Endothelial cell of umbilical vein (primary cell): ENCODE results near the gene SPATA33. TPM values are rescaled to one million over a fixed set of nuclear protein-coding genes. Genes with fewer than 3 reads are reported as not detected.

Experiments used
- BruUV-seq: library from RNA; stranded (reverse); fragments of 400-500 nt; replicated peaks from 2 replicates; lab custom pipeline; 2021; lab: Mats Ljungman, UMichigan
- CTCF ChIA-PET: fragments of 300-600, 350-600 bp; sonication (Branson Sonifier 250); formaldehyde crosslinking; loops from one replicate; lab custom pipeline; 2021; ENCODE audit warnings: antibody characterized with exemption, inconsistent platforms; lab: Charles Lee
- POLR2A ChIA-PET: fragments of 300-600, 350-600 bp; sonication (Branson Sonifier 250); formaldehyde crosslinking; loops from one replicate; lab custom pipeline; 2021; ENCODE audit warnings: antibody characterized with exemption, inconsistent platforms; lab: Charles Lee
- DNase-seq: peaks from one replicate; pipeline ENCODE4 v3.0.0-alpha.2; 2011; ENCODE audit warnings: low read depth, low spot score
- FAIRE-seq: peaks from 2 replicates; lab custom pipeline; 2011; peaks lifted over from hg19 to GRCh38; lab: Jason Lieb, UNC
- H2AFZ ChIP-seq: 2 replicates; pipeline ENCODE4 v1.6.0; 2012; ENCODE audit warnings: low read depth, low read length, control low read depth, inconsistent platforms
- H3K27ac ChIP-seq: 2 replicates; pipeline ENCODE4 v1.5.1; 2011; ENCODE audit warnings: low read depth, mild to moderate bottlenecking, control low read depth, low read length, moderate library complexity; ENCODE audit not compliant: insufficient read depth
- H3K27me3 ChIP-seq, 2 experiments: 2 replicates each; pipeline versions ENCODE4 v1.6.0 to v1.6.1; 2011; ENCODE audit warnings: low read length in 2 of 2, mixed read lengths in 1 of 2; ENCODE audit not compliant: control insufficient read depth in 2 of 2, insufficient read depth in 2 of 2
- H3K36me3 ChIP-seq, 2 experiments: 2 replicates in 1 of 2; 3 replicates in 1 of 2; pipeline ENCODE4 v1.5.1; 2011; ENCODE audit warnings: low read length in 2 of 2, mild to moderate bottlenecking in 1 of 2, moderate library complexity in 1 of 2; ENCODE audit not compliant: control insufficient read depth in 2 of 2, insufficient read depth in 2 of 2; ENCODE audit errors: extremely low read depth in 1 of 2
- H3K4me1 ChIP-seq: 3 replicates; pipeline ENCODE4 v1.5.1; 2011; ENCODE audit warnings: mild to moderate bottlenecking, low read length; ENCODE audit not compliant: control insufficient read depth, insufficient read depth; ENCODE audit errors: extremely low read depth
- H3K4me2 ChIP-seq: 2 replicates; pipeline ENCODE4 v1.6.1; 2011; ENCODE audit warnings: low read length, control low read depth, mixed read lengths; ENCODE audit not compliant: insufficient read depth
- H3K4me3 ChIP-seq, 3 experiments: fragments of 200-600 bp in 1 of 3; sonication (generic), shearing (Covaris generic) in 1 of 3; replicated peaks in 1 of 3; 2 replicates each; pipeline ENCODE4 v1.5.1; 2011 to 2016; ENCODE audit warnings: control low read depth in 3 of 3, low read length in 3 of 3, mild to moderate bottlenecking in 2 of 3, inconsistent platforms in 1 of 3, low read depth in 1 of 3, moderate library complexity in 1 of 3; ENCODE audit not compliant: insufficient read depth in 1 of 3
- H3K79me2 ChIP-seq: 2 replicates; pipeline ENCODE4 v1.6.0; 2012; ENCODE audit warnings: low read length, inconsistent platforms; ENCODE audit not compliant: control insufficient read depth, insufficient read depth
- H3K9ac ChIP-seq: replicated peaks from 2 replicates; pipeline ENCODE3; 2011; ENCODE audit warnings: low read length, control low read depth; ENCODE audit not compliant: insufficient read depth; ENCODE audit errors: extremely low read depth
- H3K9me1 ChIP-seq: replicated peaks from 3 replicates; pipeline ENCODE4 v1.6.0; 2011; ENCODE audit warnings: mild to moderate bottlenecking, low read length; ENCODE audit not compliant: control insufficient read depth, insufficient read depth; ENCODE audit errors: extremely low read depth
- H3K9me3 ChIP-seq: replicated peaks from 2 replicates; pipeline ENCODE4 v1.5.1; 2012; ENCODE audit warnings: low read length, inconsistent platforms; ENCODE audit not compliant: control insufficient read depth, insufficient read depth
- H4K20me1 ChIP-seq: replicated peaks from 2 replicates; pipeline ENCODE3; 2011; ENCODE audit warnings: mild to moderate bottlenecking, low read length; ENCODE audit not compliant: control insufficient read depth, insufficient read depth; ENCODE audit errors: extremely low read depth
- CTCF ChIP-seq, 2 donors: IDR thresholded peaks; 1 replicate in 1 of 2; 2 replicates in 1 of 2; pipeline ENCODE4 v1.5.1; 2011; ENCODE audit warnings: low read length in 2 of 2, mild to moderate bottlenecking in 2 of 2, moderate library complexity in 2 of 2, control low read depth in 1 of 2, inconsistent platforms in 1 of 2, low read depth in 1 of 2; ENCODE audit not compliant: insufficient read depth in 1 of 2; ENCODE audit errors: extremely low read depth in 1 of 2
- EZH2 ChIP-seq: IDR thresholded peaks from 2 replicates; pipeline ENCODE4 v1.6.1; 2012; ENCODE audit warnings: borderline replicate concordance, low read depth, mild to moderate bottlenecking, moderate library complexity, low read length, inconsistent platforms; ENCODE audit not compliant: severe bottlenecking
- FOS ChIP-seq: IDR thresholded peaks from 2 replicates; pipeline ENCODE4 v1.6.1; 2011; ENCODE audit warnings: mild to moderate bottlenecking, low read length, moderate library complexity, borderline replicate concordance; ENCODE audit not compliant: insufficient read depth
- GATA2 ChIP-seq: IDR thresholded peaks from 2 replicates; pipeline ENCODE4 v1.7.0; 2011; ENCODE audit warnings: low read depth, mild to moderate bottlenecking, moderate library complexity, mixed read lengths, low read length; ENCODE audit not compliant: insufficient read length, insufficient read depth
- JUN ChIP-seq: IDR thresholded peaks from 2 replicates; pipeline ENCODE4 v1.6.1; 2011; ENCODE audit warnings: borderline replicate concordance, low read depth; ENCODE audit not compliant: insufficient read length, insufficient read depth
- MYC ChIP-seq: IDR thresholded peaks from one replicate; pipeline ENCODE4 v1.6.1; 2011; ENCODE audit warnings: mild to moderate bottlenecking, low read depth, low read length
- POLR2A ChIP-seq: IDR thresholded peaks from 2 replicates; pipeline ENCODE4 v1.6.1; 2012; ENCODE audit warnings: low read depth, mild to moderate bottlenecking, control low read depth, low read length
- POLR2AphosphoS5 ChIP-seq: IDR thresholded peaks from 2 replicates; pipeline ENCODE4 v1.6.1; 2012; ENCODE audit warnings: low read depth, mild to moderate bottlenecking, control low read depth, low read length, moderate library complexity; ENCODE audit not compliant: insufficient read depth
- dilution Hi-C: fragments of 300-500 bp; cut with MboI; formaldehyde crosslinking; loops from one replicate; pipeline ENCODE4 v1.15.0; 2019; ENCODE audit warnings: low sequenced_read_pairs; ENCODE audit not compliant: extremely low pct_ligation_motif_present
- intact Hi-C: fragments of 100-400 bp; cut with micrococcal nuclease; formaldehyde crosslinking; loops from one replicate; pipeline ENCODE4 v1.10.0; 2022
- polyA plus RNA-seq, 4 experiments: library from polyadenylated mRNA; depleted of rRNA in 3 of 4; stranded (reverse) in 3 of 4; unstranded in 1 of 4; fragments of >200 nt; gene quantifications; 2 replicates each; pipeline versions ENCODE4 v1.2.1 to v1.2.3, GENCODE V29; 2011 to 2012; ENCODE audit warnings: missing spikeins in 1 of 4
- total RNA-seq: library from RNA; stranded (reverse); gene quantifications from 2 replicates; pipeline ENCODE4 v1.2.3, GENCODE V29; 2021
- TF ChIP-seq, protein P1 (sequence below): IDR thresholded peaks from 2 replicates; pipeline ENCODE4 v1.6.1; 2011; ENCODE audit not compliant: insufficient read depth, insufficient read length

Gene SPATA33
- total and polyA plus RNA-seq, 2 donors (not counting 3 experiments of a cell fraction or from before 2014, with no cell fraction given), result 3.5 to 11.4 TPM

DNA sequence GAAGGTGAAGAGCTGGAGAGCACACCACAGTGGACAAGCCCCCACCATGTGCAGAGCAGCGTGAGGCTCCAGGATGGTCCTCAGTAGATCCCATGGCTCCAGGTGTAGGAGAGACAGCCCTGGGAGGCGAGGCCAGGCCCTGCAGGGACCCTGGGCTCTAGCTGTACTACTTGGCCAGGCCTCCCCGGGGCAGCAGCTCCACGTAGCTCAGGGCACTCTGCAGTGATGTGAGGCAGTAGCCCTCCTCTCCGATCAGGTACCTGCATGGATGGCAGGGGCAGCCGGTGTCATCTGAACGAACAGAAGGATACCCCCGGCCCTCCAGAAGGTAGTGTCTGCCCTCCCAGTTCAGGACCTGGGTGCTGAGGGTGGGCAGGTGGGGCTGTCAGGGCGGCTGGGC, 50.1 kb downstream of the SPATA33 start:
- no peak for FAIRE-seq
- intact Hi-C loops, result loop anchor here (2.0 kb wide), 1 partner anchor 13 kb away; the partner anchor contains the start of genes VPS9D1 and ZNF276
- no TSS peak for BruUV-seq
- H3K4me2 ChIP-seq, result no peak overlapping the region
- H3K4me1 ChIP-seq, result peaks cover 6% of the 10 kb centered on the region
- no peak overlapping the region for H3K4me3 ChIP-seq
- H4K20me1 ChIP-seq, result no peaks in the 10 kb centered on the region
- POLR2A ChIA-PET, result no interaction called here
- H3K9me1 ChIP-seq, result no peaks in the 10 kb centered on the region
- CTCF ChIA-PET, result interaction anchor here (6.1 to 6.4 kb wide), 2 partner anchors 85 to 153 kb away, joined by 90 to 119 read pairs; no protein-coding TSS in a partner anchor
- H3K27ac ChIP-seq, result no peak overlapping the region
- peaks cover 9% of the 10 kb centered on the region for H3K79me2 ChIP-seq
- no peak for DNase-seq
- no peak overlapping the region for H2AFZ ChIP-seq
- H3K9ac ChIP-seq, result no peak overlapping the region
- no peaks in the 10 kb centered on the region for H3K9me3 ChIP-seq
- dilution Hi-C loops, result no loop called here
- no peaks in the 10 kb centered on the region for H3K36me3 ChIP-seq
- no peaks in the 10 kb centered on the region for H3K27me3 ChIP-seq
- TF ChIP-seq, protein P1, sequence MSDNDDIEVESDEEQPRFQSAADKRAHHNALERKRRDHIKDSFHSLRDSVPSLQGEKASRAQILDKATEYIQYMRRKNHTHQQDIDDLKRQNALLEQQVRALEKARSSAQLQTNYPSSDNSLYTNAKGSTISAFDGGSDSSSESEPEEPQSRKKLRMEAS, result no peak
- TF ChIP-seq GATA2, result no peak
- no peak for TF ChIP-seq JUN

- Histone ChIP-seq H3K4me2 (no peak overlapping the region), H3K36me3 (no peaks in the 10 kb centered on the region), H4K20me1 (no peaks in the 10 kb centered on the region), H3K27ac (no peak overlapping the region), H3K79me2 (peaks cover 12% of the 10 kb centered on the region), H3K4me3 (no peak overlapping the region), H3K27me3 (no peaks in the 10 kb centered on the region), H2AFZ (no peak overlapping the region), H3K9ac (no peak overlapping the region), H3K4me1 (peaks cover 9% of the 10 kb centered on the region), H3K9me3 (no peaks in the 10 kb centered on the region), H3K9me1 (no peaks in the 10 kb centered on the region)
- no TSS peak for BruUV-seq
- FAIRE-seq, result no peak
- no peak for DNase-seq
- ChIA-PET CTCF (interaction anchor here (1.3 to 6.4 kb wide), 3 partner anchors 8 to 210 kb away, joined by 3 to 90 read pairs (median 13); partner anchors contain the start of gene MC1R), POLR2A (interaction anchor here (0.5 kb wide), 1 partner anchor 20 kb away, joined by 3 read pairs; no protein-coding TSS in a partner anchor)
- TF ChIP-seq POLR2A (no peak), FOS (no peak), CTCF (IDR thresholded peaks at IDR 0.05; ENCODE audit: extremely low read depth in 1 of 2, insufficient read depth in 1 of 2, low read depth in 1 of 2, low read length in 2 of 2) (no peak), POLR2AphosphoS5 (no peak), JUN (no peak), GATA2 (no peak), MYC (no peak), EZH2 (no peak)
- TF ChIP-seq, protein P1, result no peak
- dilution Hi-C loops (no loop called here), intact Hi-C loops (no loop called here)
Measured at GRCh38 chr16:89708481-89708931, 50.9 kb downstream of the SPATA33 start.
